Astrocyte of the hippocampus (primary cell): ENCODE measurements around the gene DNMT1.
A peak's percentile ranks its signal among the peaks of the same experiment; 100 is the strongest.

Source experiments
- DNase-seq: peaks from one replicate; pipeline ENCODE4 v3.0.0; 2011; ENCODE audit warnings: low read depth, low spot score

Gene DNMT1

GRCh38 chr19:10141973-10142372 lies 52.8 kb downstream of the DNMT1 start:
- DNase-seq, result no peak

GRCh38 chr19:10141479-10141878 lies 53.3 kb downstream of the DNMT1 start:
- no peak for DNase-seq

GRCh38 chr19:10139952-10140351 lies 54.8 kb downstream of the DNMT1 start:
- DNase-seq, result no peak

GRCh38 chr19:10138879-10139795 lies 55.6 kb downstream of the DNMT1 start:
- no peak for DNase-seq

- no peak for DNase-seq
Observed at GRCh38 chr19:10137751-10138682, 56.7 kb downstream of the DNMT1 start.

GRCh38 chr19:10136936-10137335 lies 57.8 kb downstream of the DNMT1 start:
- DNase-seq, result no peak

GRCh38 chr19:10135551-10136334 lies 59.0 kb downstream of the DNMT1 start:
- DNase-seq, result no peak

GRCh38 chr19:10134040-10134439 lies 60.7 kb downstream of the DNMT1 start:
- no peak for DNase-seq

GRCh38 chr19:10133596-10133995 lies 61.2 kb downstream of the DNMT1 start:
- DNase-seq, result no peak

GRCh38 chr19:10132905-10133304 lies 61.8 kb downstream of the DNMT1 start:
- DNase-seq, result no peak

- DNase-seq, result no peak
Observed at GRCh38 chr19:10126213-10126639, 68.5 kb downstream of the DNMT1 start.

- DNase-seq, result no peak
Observed at GRCh38 chr19:10124429-10124828, 70.3 kb downstream of the DNMT1 start.

- peak; percentile 60 for DNase-seq
Observed at GRCh38 chr19:10122045-10122444, 72.7 kb downstream of the DNMT1 start.

GRCh38 chr19:10120538-10121189 lies 74.1 kb downstream of the DNMT1 start:
- DNase-seq, result peak; percentile 75

GRCh38 chr19:10118960-10119359 lies 75.8 kb downstream of the DNMT1 start:
- no peak for DNase-seq

GRCh38 chr19:10116866-10117616 lies 77.7 kb downstream of the DNMT1 start:
- no peak for DNase-seq

GRCh38 chr19:10116085-10116865 lies 78.5 kb downstream of the DNMT1 start:
- DNase-seq, result no peak

- DNase-seq, result no peak
Observed at GRCh38 chr19:10115392-10116084, 79.2 kb downstream of the DNMT1 start.
